ENCODE measurements around the gene NXN. TPM values are rescaled to one million over a fixed set of nuclear protein-coding genes. Genes with fewer than 3 reads are reported as not detected.

The NXN gene
- total RNA-seq, 4 donors from 2014 or later, result 2.1 to 14.0 (median 8.6) TPM

DNA sequence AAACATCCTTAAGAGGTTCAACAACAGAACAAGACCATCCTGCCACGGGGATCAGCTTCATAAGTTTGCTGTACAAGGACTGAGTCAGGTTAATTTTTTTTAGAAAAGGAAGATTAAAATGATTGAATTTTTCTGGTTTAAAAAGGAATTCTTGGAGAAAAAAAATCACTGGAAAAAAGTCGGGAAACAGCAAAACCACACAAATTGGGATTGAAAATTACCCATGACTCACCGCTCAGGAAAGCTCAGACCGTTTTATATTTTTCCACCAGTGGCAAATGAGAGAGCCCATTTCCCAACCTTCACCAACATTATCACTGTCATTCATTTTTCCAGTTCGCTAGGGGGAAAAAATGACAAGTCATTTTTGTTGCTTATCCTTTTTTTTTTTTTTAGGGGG is 150.8 kb downstream of the NXN start:
- Histone ChIP-seq H3K27ac (no peak overlapping the region), H3K9me3 (no peaks in the 10 kb centered on the region), H3K27me3 (no peaks in the 10 kb centered on the region), H3K4me3 (no peak overlapping the region), H3K36me3 (no peaks in the 10 kb centered on the region), H3K4me1 (no peaks in the 10 kb centered on the region)
- DNase-seq, result no peak
- no peak for TF ChIP-seq POLR2A (IDR thresholded peaks at IDR 0.05)

DNA sequence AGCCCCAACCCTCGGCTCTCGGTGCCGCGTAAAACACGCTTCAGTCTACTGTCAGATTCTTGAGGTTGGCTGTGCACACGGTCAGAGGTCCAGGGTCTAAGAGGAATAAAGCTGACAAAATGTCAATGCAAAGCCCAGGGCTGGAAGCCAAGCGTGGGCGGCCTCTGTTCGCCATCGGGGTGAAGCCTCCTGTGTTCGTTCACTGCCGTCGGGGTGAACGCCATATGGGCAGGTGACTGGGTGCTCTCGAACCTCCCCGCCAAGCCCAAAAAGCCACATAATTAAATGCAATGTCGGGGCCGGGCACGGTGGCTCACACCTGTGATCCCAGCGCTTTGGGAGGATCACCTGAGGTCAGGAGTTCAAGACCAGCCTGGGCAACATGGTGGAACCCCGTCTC is 152.8 kb downstream of the NXN start:
- no peak for TF ChIP-seq POLR2A (IDR thresholded peaks at IDR 0.05)
- TF ChIP-seq, protein P1, sequence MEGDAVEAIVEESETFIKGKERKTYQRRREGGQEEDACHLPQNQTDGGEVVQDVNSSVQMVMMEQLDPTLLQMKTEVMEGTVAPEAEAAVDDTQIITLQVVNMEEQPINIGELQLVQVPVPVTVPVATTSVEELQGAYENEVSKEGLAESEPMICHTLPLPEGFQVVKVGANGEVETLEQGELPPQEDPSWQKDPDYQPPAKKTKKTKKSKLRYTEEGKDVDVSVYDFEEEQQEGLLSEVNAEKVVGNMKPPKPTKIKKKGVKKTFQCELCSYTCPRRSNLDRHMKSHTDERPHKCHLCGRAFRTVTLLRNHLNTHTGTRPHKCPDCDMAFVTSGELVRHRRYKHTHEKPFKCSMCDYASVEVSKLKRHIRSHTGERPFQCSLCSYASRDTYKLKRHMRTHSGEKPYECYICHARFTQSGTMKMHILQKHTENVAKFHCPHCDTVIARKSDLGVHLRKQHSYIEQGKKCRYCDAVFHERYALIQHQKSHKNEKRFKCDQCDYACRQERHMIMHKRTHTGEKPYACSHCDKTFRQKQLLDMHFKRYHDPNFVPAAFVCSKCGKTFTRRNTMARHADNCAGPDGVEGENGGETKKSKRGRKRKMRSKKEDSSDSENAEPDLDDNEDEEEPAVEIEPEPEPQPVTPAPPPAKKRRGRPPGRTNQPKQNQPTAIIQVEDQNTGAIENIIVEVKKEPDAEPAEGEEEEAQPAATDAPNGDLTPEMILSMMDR (IDR thresholded peaks at IDR 0.05), result no peak
- Histone ChIP-seq H3K27ac (no peak overlapping the region), H3K4me1 (no peaks in the 10 kb centered on the region), H3K9me3 (no peaks in the 10 kb centered on the region), H3K4me3 (no peak overlapping the region), H3K36me3 (no peaks in the 10 kb centered on the region), H3K27me3 (no peaks in the 10 kb centered on the region)
- DNase-seq, result no peak

DNA sequence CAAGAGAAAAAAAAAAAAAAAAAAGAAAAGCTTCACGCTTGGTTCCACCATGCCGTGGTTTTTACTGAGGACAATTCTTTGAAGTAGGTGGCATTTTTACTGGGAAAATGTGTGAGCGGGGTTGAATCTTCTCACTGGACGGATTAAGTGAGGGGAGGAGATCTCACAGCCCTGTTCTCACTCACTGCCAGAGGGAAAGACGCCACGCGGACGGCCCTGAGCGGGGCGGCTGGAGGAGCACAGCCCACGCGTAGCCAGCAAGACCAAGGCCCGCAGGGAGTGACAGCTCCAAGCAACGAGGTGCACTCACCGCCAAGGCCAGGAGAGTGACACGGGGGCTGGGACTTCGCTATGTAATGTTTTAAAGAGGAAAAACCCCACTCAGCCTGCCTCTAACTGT is 154.4 kb downstream of the NXN start:
- no peaks in the 10 kb centered on the region for H3K36me3 ChIP-seq
- no peak overlapping the region for H3K4me3 ChIP-seq
- DNase-seq, result no peak
- H3K27me3 ChIP-seq, result no peaks in the 10 kb centered on the region
- H3K9me3 ChIP-seq, result no peaks in the 10 kb centered on the region
- H3K27ac ChIP-seq, result no peak overlapping the region
- H3K4me1 ChIP-seq, result no peaks in the 10 kb centered on the region
- TF ChIP-seq, protein P1 (IDR thresholded peaks at IDR 0.05), result no peak
- TF ChIP-seq POLR2A (IDR thresholded peaks at IDR 0.05), result no peak

DNA sequence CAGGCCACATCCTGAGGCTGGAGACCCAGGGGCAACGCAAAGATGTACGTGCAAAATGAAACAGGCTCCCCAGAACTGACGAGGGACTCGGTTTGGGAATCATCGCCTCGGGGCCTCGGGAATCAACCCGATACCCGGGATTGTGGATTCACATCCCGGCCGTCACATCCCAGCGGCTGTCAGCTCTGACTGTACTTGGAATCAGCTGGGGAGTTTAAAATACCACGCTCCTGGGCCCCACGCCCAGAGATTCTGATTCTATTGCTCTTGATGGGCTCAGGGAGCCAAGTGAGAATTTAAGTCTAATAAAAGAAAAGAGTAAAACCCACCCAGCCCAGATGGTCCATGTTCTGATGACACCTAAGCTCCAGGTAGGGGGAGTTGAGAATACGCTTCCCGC is 155.2 kb downstream of the NXN start:
- Histone ChIP-seq H3K9me3 (no peaks in the 10 kb centered on the region), H3K36me3 (no peaks in the 10 kb centered on the region), H3K27me3 (no peaks in the 10 kb centered on the region), H3K4me1 (no peaks in the 10 kb centered on the region), H3K4me3 (no peak overlapping the region), H3K27ac (no peak overlapping the region)
- no peak for DNase-seq
- TF ChIP-seq, protein P1 (IDR thresholded peaks at IDR 0.05), result no peak
- no peak for TF ChIP-seq POLR2A (IDR thresholded peaks at IDR 0.05)

DNA sequence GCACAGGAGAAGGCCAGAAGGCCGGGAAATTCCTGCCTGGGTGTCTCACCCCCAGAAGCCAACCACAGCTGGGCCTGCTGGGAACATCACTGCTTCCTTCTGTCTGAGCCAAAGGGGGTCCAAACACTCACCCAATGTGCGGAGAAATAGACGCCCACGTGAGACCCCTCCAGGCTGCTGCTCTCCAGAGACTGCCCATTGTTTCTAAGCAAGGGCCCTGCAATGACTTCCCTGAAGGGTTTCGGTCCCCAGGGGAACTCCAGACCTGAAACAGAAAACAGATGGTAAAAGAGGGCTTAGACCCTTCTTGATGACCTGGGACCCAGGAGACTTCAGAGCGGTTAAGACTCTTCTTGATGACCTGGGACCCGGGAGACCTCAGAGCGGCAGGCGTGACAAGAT is 156.1 kb downstream of the NXN start:
- H3K27me3 ChIP-seq, result no peaks in the 10 kb centered on the region
- no peaks in the 10 kb centered on the region for H3K9me3 ChIP-seq
- no peak for DNase-seq
- H3K4me1 ChIP-seq, result no peaks in the 10 kb centered on the region
- TF ChIP-seq POLR2A (IDR thresholded peaks at IDR 0.05), result no peak
- TF ChIP-seq, protein P1 (IDR thresholded peaks at IDR 0.05), result no peak
- no peak overlapping the region for H3K27ac ChIP-seq
- H3K4me3 ChIP-seq, result no peak overlapping the region
- no peaks in the 10 kb centered on the region for H3K36me3 ChIP-seq

DNA sequence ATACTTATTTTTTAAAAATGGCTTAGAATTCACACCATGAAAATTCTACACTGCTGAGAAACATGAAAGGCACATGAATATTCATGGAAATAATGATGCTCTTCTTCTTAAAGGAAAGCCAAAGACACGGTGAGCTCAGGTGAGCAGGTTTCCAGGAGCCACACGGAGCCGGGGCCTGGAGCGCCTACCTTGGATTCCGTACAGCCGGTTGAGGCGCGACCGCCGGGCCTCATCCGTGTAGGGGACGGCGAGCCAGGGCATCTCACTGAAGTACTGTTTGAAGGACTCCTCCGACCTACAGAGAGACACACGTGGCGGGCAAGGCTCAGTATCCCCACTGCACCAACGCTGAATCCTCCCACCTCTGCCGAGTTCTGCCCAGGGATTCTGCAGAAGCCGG is 160.3 kb downstream of the NXN start:
- Histone ChIP-seq H3K27ac (no peak overlapping the region), H3K36me3 (peaks cover 0 to 5% (median 0%) of the 10 kb centered on the region in 3 donors), H3K27me3 (no peaks in the 10 kb centered on the region), H3K9me3 (no peaks in the 10 kb centered on the region), H3K4me1 (no peaks in the 10 kb centered on the region), H3K4me3 (no peak overlapping the region)
- TF ChIP-seq, protein P1 (IDR thresholded peaks at IDR 0.05), result no peak
- TF ChIP-seq POLR2A (IDR thresholded peaks at IDR 0.05), result no peak
- DNase-seq, result no peak

Measured in Peyer's patch (tissue), 4 donors.